Measurements from ENCODE around the gene SPART.

- TF ChIP-seq, protein P1, sequence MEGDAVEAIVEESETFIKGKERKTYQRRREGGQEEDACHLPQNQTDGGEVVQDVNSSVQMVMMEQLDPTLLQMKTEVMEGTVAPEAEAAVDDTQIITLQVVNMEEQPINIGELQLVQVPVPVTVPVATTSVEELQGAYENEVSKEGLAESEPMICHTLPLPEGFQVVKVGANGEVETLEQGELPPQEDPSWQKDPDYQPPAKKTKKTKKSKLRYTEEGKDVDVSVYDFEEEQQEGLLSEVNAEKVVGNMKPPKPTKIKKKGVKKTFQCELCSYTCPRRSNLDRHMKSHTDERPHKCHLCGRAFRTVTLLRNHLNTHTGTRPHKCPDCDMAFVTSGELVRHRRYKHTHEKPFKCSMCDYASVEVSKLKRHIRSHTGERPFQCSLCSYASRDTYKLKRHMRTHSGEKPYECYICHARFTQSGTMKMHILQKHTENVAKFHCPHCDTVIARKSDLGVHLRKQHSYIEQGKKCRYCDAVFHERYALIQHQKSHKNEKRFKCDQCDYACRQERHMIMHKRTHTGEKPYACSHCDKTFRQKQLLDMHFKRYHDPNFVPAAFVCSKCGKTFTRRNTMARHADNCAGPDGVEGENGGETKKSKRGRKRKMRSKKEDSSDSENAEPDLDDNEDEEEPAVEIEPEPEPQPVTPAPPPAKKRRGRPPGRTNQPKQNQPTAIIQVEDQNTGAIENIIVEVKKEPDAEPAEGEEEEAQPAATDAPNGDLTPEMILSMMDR (conservative IDR thresholded peaks at IDR 0.05; ENCODE audit: low read depth, low read length) = peak; percentile 86
- TF ChIP-seq EZH2 (IDR thresholded peaks at IDR 0.05; ENCODE audit: borderline replicate concordance, low read depth, low read length, poor library complexity, severe bottlenecking) = no peak
These were observed 63.3 kb downstream of the SPART start for GRCh38 chr13:36282821-36283432.
